ENCODE measurements around the gene HIRIP3.
A peak's percentile ranks its signal among the peaks of the same experiment; 100 is the strongest.

Gene HIRIP3

DNA sequence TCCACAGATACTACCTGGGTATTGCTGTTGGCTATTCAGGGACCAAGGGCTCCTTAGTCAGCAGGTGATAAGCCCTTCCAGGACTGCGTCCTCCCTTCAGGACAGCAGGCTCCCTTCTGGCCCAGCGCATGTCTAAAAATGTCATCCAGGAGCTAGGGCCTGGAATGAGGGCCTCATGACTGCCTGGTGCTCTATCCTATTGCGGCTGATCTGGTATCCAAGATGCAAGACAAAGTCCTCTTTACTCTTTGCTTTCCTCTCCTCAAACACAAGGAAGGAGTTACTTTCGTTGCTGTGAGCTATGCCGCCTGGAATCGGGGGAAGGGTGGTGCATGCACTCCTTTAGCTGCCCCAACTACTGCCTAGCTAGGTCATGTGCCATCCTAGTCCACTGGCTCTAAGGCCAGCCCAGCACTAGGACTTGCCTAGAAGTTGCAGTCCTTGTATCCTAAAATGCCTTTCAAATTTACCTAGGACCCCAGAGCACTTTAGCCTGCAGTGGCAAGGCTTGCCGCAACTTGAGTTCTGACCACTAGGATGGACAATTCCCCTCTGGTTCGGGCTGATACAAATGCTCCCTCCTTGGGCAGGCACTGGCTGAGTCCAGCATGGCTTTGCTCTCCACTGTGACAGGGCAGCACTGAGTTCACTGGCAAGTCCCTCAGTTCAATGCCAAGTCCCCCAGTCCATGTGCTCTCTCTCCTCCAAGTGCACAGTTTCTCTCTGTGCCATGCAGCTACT lies 43.6 kb downstream of the HIRIP3 start:
- DNase-seq = no peak

DNA sequence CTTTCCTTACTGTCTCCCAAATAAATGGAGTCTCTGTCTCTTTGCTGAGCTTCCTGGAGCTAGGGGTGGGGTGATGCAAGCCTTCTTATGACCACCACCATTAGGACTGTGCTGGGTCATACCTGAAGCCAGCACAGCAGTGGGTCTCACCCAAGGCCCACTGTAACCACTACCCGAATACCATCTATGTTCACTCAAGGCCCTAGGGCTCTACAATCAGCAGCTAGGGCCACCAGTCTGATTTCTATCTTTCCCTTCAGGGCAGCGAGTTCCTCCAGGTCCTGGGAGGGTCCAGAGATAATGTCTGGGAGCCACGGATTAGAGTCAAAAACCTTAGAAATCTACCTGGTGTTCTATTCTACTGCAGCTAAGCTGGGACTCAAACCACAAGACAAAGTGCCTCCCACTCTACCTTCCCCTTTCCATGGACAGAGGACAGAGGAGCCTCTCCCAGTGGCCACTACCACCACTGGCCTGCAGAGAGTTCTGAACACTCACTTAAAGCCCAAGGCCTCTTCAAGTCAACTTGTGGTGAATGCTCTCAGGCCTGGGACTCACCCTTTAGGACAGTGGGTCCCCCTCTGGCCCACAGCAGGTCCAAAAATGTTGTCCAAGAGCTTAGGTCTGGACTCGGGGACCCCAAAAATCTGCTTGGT lies 44.5 kb downstream of the HIRIP3 start:
- no peak for DNase-seq

DNA sequence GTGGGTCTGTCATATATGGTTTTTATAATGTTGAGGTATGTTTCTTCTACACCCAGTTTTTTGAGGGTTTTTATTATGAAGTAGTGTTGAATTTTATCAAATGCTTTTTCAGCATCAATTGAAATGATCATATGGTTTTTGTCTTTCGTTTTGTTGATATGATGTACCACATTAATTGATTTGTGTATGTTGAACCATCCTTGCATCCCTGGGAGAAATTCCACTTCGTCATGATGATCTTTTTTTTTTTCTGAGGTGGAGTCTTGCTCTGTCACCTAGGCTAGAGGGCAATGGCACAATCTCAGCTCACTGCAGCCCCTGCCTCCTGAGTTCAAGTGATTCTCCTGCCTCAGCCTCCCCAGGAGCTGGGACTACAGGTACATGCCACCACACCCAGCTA lies 47.5 kb downstream of the HIRIP3 start:
- no peak for DNase-seq

DNA sequence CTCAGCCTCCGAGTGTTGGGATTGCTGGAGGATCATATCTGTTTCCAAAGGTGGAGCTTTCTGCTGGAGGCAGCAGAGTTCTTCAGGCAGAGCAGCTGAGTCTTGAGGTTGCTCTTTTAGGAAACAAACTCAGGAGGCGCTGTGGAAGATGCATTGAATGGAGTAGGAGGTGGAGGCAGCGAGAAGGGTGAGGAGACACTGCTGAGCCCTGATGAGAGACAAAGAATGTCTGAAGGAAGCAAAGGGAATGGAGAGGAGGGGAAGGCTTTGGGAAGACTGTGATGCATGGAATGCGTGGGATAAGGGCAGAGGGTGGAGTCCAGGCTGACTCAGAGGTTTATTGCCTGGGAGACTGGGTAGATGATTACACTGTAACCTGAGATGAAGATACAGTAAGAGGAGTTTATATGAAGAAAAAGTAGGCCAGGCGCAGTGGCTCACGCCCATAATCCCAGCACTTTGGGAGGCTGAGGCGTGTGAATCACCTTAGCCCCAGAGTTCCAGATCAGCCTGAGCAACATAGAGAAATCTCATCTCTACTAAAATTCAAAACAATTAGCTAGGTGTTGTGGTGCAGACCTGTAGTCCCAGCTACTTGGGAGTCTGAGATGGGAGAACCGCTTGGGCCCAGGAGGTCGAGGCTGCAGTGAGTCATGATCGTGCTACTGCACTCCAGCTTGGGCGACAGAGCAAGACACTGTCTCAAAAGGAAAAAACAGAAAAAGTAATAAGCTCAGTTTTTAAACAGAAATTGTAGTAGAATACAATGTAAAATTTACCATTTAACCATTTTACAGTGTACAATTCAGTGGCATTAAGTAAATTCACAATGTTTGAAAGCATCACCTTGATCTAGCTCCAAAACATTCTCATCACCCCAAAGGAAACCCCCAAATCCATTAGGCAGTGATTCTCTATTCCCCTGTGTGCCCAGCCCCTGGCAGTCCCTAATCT lies 51.3 kb downstream of the HIRIP3 start:
- peak; percentile 90 for DNase-seq

Data from NCI-H69 (cell line).